Small intestine (tissue), 7 donors: ENCODE measurements around the gene SPATA45. TPM values are rescaled to one million over a fixed set of nuclear protein-coding genes. Genes with fewer than 3 reads are reported as not detected.

ENCODE experiments used
- DNase-seq, 2 donors: peaks; one replicate each; pipeline versions ENCODE4 v3.0.0 to v3.0.0-alpha.2; 2013
- FAIRE-seq: peaks from 2 replicates; lab custom pipeline; 2012; peaks lifted over from hg19 to GRCh38; lab: Jason Lieb, UNC
- H3K27ac ChIP-seq, 3 donors: one replicate each; pipeline ENCODE4 v1.5.1; 2013; ENCODE audit warnings: low read length in 2 of 3, mild to moderate bottlenecking in 2 of 3, control low read depth in 1 of 3, inconsistent platforms in 1 of 3, low read depth in 1 of 3, moderate library complexity in 1 of 3
- H3K27me3 ChIP-seq, 3 donors: one replicate each; pipeline ENCODE4 v1.6.1; 2013; ENCODE audit warnings: low read length in 3 of 3, inconsistent platforms in 1 of 3; ENCODE audit not compliant: control insufficient read depth in 3 of 3, insufficient read depth in 3 of 3
- H3K36me3 ChIP-seq, 3 donors: one replicate each; pipeline ENCODE4 v1.6.1; 2013; ENCODE audit warnings: low read length in 3 of 3, inconsistent platforms in 1 of 3, low read depth in 1 of 3, mild to moderate bottlenecking in 1 of 3, moderate library complexity in 1 of 3; ENCODE audit not compliant: control insufficient read depth in 3 of 3, insufficient read depth in 2 of 3
- H3K4me1 ChIP-seq, 3 donors: one replicate each; pipeline ENCODE4 v1.6.1; 2013; ENCODE audit warnings: low read length in 2 of 3, inconsistent platforms in 1 of 3, low read depth in 1 of 3, mild to moderate bottlenecking in 1 of 3, moderate library complexity in 1 of 3; ENCODE audit not compliant: control insufficient read depth in 3 of 3, insufficient read depth in 2 of 3
- H3K4me3 ChIP-seq, 3 donors: one replicate each; pipeline ENCODE4 v1.5.1; 2013; ENCODE audit warnings: low read length in 3 of 3, control low read depth in 1 of 3, inconsistent platforms in 1 of 3, low read depth in 1 of 3, mild to moderate bottlenecking in 1 of 3, moderate library complexity in 1 of 3
- H3K9me3 ChIP-seq, 2 donors: one replicate each; pipeline ENCODE4 v1.6.1; 2013; ENCODE audit warnings: low read depth in 1 of 2, low read length in 1 of 2; ENCODE audit not compliant: control insufficient read depth in 2 of 2, insufficient read depth in 1 of 2
- WGBS, 3 donors: extraction: QIAGEN DNeasy Blood & Tissue Kit; methylation state at CpG; one replicate each; pipeline ENCODE4 v1.1.7; 2013; 5-methylcytosine and 5-hydroxymethylcytosine counted together
- polyA plus RNA-seq, 4 donors: library from polyadenylated mRNA; stranded (reverse) in 3 of 4; unstranded in 1 of 4; fragments of 200-250 nt in 3 of 4; fragments of 120-200 nt in 1 of 4; gene quantifications; one replicate each; pipeline versions ENCODE4 v1.2.1 to v1.2.3, GENCODE V29; 2013
- donor health status: healthy with polysubstance abuse.
- donor health status: control.
- donor health status: control.
- donor health status: Bipolar disorder and iron deficiency.
- donor health status: healthy.

Gene SPATA45
- polyA plus RNA-seq, 4 donors: 0.19 TPM; not detected in 3

- Histone ChIP-seq H3K27ac (no peak overlapping the region), H3K4me3 (no peak overlapping the region), H3K27me3 (no peaks in the 10 kb centered on the region), H3K4me1 (peaks cover 0 to 17% (median 0%) of the 10 kb centered on the region in 3 donors), H3K9me3 (peaks cover 4 to 30% of the 10 kb centered on the region in 2 donors), H3K36me3 (no peaks in the 10 kb centered on the region)
- WGBS, 3 donors: 94 to 97% (median 94%) methylated on average over 6 of the region's 6 CpGs
- no peak for DNase-seq
- FAIRE-seq: no peak
These were observed 21.5 kb downstream of the SPATA45 start for GRCh38 chr1:212825798-212826452.

DNA sequence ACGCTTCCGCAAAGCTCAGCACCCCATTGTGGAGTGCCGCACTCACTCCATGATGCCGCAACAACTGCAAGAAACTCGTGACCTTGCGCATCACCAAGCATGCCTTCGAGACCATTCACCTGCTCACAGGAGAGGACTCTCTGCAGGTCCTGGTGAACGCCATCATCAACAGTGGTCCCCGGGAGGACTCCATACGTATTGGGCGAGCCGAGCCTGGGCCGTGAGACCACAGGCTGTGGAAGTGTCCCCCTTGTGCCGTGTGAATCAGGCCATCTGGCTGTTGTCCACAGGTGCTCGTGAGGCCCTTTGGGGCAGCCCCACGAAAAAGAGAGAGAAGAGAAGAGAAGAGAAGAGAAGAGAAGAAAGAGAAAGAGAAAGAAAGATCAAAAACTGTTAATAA is 23.2 kb downstream of the SPATA45 start:
- Histone ChIP-seq H3K27ac (no peak overlapping the region), H3K27me3 (no peaks in the 10 kb centered on the region), H3K36me3 (no peaks in the 10 kb centered on the region), H3K4me3 (no peak overlapping the region), H3K4me1 (peaks cover 0 to 24% (median 0%) of the 10 kb centered on the region in 3 donors), H3K9me3 (peaks cover 4 to 30% of the 10 kb centered on the region in 2 donors)
- FAIRE-seq: no peak
- WGBS, 3 donors: 95 to 98% (median 97%) methylated on average over 16 of the region's 16 CpGs
- no peak for DNase-seq

- Histone ChIP-seq H3K27ac (no peak overlapping the region), H3K9me3 (peaks cover 4 to 30% of the 10 kb centered on the region in 2 donors), H3K27me3 (no peaks in the 10 kb centered on the region), H3K4me3 (no peak overlapping the region), H3K4me1 (peaks cover 0 to 23% (median 0%) of the 10 kb centered on the region in 3 donors), H3K36me3 (no peaks in the 10 kb centered on the region)
- FAIRE-seq (no peak), DNase-seq (no peak)
- WGBS, 3 donors: 93 to 100% (median 95%) methylated on average over 3 of the region's 3 CpGs
These were observed 24.5 kb downstream of the SPATA45 start for GRCh38 chr1:212822956-212823355.

GRCh38 chr1:212820969-212821368 is 26.5 kb downstream of the SPATA45 start:
- H3K4me1 ChIP-seq: peaks cover 0 to 28% (median 0%) of the 10 kb centered on the region in 3 donors
- H3K27ac ChIP-seq: no peak overlapping the region
- H3K36me3 ChIP-seq: no peaks in the 10 kb centered on the region
- peaks cover 3 to 23% of the 10 kb centered on the region in 2 donors for H3K9me3 ChIP-seq
- no peak overlapping the region for H3K4me3 ChIP-seq
- H3K27me3 ChIP-seq: no peaks in the 10 kb centered on the region
- DNase-seq: no peak
- no peak for FAIRE-seq
- WGBS, 3 donors: 80 to 84% (median 84%) methylated on average over 2 of the region's 2 CpGs

GRCh38 chr1:212819726-212820125 is 27.7 kb downstream of the SPATA45 start:
- FAIRE-seq (no peak), DNase-seq (peak in 1 of 2 donors; percentile 30)
- H3K36me3 ChIP-seq: no peaks in the 10 kb centered on the region
- peaks cover 0 to 37% (median 0%) of the 10 kb centered on the region in 3 donors for H3K4me1 ChIP-seq
- H3K9me3 ChIP-seq: peaks cover 0 to 10% of the 10 kb centered on the region in 2 donors
- H3K4me3 ChIP-seq: no peak overlapping the region
- no peaks in the 10 kb centered on the region for H3K27me3 ChIP-seq
- H3K27ac ChIP-seq: peak overlapping the region in 1 of 3 donors; percentile 48
- 29 to 51% (median 49%) methylated on average over 5 of the region's 5 CpGs for WGBS, 3 donors

- no peaks in the 10 kb centered on the region for H3K27me3 ChIP-seq
- whole genome bisulfite sequencing, 3 donors: 45 to 69% (median 65%) methylated on average over 3 of the region's 3 CpGs
- no peak overlapping the region for H3K4me3 ChIP-seq
- H3K9me3 ChIP-seq: no peaks in the 10 kb centered on the region
- no peak for FAIRE-seq
- DNase-seq: peak; percentile 80
- peaks cover 0 to 37% (median 0%) of the 10 kb centered on the region in 3 donors for H3K4me1 ChIP-seq
- no peaks in the 10 kb centered on the region for H3K36me3 ChIP-seq
- peak overlapping the region in 2 of 3 donors; percentile 4 to 36 for H3K27ac ChIP-seq
These were observed 30.7 kb downstream of the SPATA45 start for GRCh38 chr1:212816567-212817278.

GRCh38 chr1:212814537-212815334 is 32.7 kb downstream of the SPATA45 start:
- WGBS, 3 donors: 47 to 59% (median 51%) methylated on average over 5 of the region's 5 CpGs

DNA sequence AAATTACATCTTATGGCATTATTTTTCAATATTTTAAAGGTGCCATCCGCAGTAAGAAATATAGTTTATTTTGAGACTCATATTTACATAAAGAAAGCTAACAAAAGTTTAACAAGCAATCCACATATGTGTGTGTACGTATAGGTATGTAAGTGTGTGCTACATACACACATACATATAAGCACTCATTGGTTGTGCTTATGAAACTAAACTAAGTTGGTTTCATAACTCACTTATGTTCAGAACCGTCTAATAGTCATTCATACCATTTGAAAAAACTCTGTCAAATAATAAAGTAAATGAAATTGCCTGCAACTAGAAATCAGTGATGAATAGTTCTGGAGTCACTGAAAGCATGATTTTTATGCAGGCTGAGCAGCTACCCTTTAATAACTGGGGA is 41.7 kb downstream of the SPATA45 start:
- Histone ChIP-seq H3K27me3 (no peaks in the 10 kb centered on the region), H3K36me3 (peaks cover 0 to 6% (median 0%) of the 10 kb centered on the region in 3 donors), H3K27ac (no peak overlapping the region), H3K9me3 (no peaks in the 10 kb centered on the region), H3K4me1 (no peaks in the 10 kb centered on the region), H3K4me3 (no peak overlapping the region)
- WGBS, 3 donors: 84 to 93% (median 88%) methylated on average over 3 of the region's 3 CpGs
- FAIRE-seq: no peak
- DNase-seq: no peak

More at GRCh38 chr1:212814537-212815334, 32.7 kb downstream of the SPATA45 start:
- Histone ChIP-seq H3K4me1 (peaks cover 0 to 35% (median 0%) of the 10 kb centered on the region in 3 donors), H3K27me3 (no peaks in the 10 kb centered on the region), H3K27ac (peak overlapping the region in 1 of 3 donors; percentile 4), H3K36me3 (peaks cover 0 to 3% (median 0%) of the 10 kb centered on the region in 3 donors), H3K4me3 (no peak overlapping the region), H3K9me3 (no peaks in the 10 kb centered on the region)
- no peak for FAIRE-seq
- DNase-seq: peak; percentile 62 to 66
